ENCODE results near the gene BICRA.
"Not testable (repeated sequence)": the region's sequence is repeated elsewhere in the genome, so short reads cannot be mapped to it uniquely, and the experiment has no call there.

Gene BICRA

DNA sequence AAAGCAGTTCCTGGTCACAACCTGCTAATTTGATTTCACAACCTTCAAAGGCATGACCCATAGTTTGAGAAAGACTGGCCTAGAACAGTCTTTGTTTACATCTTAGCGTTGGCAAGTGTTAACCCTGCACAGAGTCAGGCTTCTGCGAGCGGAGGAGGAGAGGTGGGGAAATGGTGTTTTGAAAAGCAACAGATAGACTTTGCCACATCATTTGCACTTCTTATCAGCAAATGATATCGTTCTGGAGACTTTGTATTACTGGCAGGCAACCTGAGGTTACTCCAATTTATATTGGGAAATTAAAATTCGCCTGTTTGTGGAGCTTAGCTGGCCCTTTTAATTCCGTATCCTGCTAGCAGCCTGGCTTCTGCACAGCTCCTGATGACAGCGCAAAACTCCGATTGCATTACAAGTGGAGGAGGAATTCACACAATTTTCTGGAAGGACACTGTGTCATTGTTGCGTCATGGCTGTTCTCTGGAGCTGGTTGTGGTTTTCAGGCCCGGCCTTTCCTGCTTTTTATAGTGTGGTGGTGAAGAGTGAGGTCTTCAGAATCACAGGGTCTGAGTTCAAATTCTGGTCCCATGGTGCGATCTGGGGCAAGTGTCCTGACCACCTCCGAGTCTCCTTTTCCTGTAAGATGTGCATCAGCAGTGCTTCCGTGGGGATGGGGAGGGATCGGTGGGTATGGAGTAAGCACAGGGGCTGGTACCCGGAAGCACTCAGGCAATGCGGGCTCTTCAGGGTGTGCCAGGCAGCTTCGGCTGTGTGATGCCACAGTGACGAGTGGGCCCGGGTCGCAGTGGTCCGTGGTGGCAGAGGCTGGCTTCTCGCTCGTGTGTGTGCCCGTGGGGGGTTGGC is 55.2 kb downstream of the BICRA start:
- DNase-seq, result no peak

GRCh38 chr19:47668556-47668955 is 59.6 kb downstream of the BICRA start:
- DNase-seq, result not testable (repeated sequence)

DNA sequence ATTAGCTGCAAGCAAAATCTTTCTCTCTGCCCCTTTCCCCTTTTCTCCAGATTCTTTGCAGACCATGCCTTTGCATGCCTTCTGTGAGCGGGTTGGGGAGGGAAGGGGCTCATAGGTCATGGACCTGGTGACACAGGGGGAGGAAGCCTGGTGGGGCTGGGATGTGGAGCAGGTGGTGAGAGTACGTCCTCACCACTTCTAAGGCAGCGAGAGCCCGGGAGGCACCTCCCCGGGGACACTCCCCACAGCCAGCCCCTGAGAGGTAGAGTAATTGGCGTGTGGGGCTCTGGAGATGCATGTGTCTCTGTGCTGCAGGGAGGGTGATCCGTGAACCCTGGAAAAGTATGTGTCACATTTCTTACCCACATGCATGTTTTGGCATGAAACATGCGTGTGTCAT is 61.8 kb downstream of the BICRA start:
- DNase-seq, result no peak

DNA sequence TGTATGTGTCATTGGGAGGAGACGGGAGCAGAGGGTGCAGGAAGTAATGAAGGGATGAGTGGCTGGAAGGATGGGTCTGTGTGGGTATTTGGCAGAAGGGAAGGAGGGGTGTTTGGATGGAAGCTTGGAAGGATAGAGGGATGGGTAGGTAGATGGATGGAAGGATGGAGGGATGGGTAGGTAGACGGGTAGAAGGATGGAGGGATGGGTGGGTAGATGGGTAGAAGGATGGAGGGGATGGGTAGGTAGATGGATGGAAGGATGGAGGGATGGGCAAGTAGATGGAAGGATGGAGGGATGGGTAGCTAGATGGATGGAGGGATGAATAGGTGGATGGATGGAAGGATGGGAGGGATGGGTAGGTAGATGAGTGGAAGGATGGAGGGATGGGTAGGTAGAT is 62.6 kb downstream of the BICRA start:
- no peak for DNase-seq

DNA sequence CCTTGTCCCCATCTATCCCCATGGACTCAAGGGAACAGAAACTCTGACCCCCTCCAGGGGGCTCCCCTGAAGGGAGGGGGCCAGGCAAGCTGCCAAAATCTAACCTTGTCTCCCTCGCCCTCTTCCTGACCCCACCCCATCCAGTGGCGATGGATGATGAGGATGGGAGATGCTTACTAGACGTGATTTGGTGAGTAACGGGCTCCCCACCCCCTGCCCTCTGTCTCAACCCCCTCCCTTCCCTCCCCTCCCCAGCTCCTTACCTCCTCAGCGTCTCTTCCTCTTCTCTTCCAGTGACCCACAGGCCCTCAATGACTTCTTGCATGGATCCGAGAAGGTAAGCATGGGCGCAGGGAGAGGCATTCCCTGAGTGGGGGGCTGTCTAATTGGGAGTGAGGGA is 64.5 kb downstream of the BICRA start:
- no peak for DNase-seq

- no peak for DNase-seq
Observed at GRCh38 chr19:47674548-47674947, 65.6 kb downstream of the BICRA start.

- DNase-seq, result no peak
Observed at GRCh38 chr19:47675271-47675670, 66.3 kb downstream of the BICRA start.

- DNase-seq, result no peak
Observed at GRCh38 chr19:47675859-47676258, 66.9 kb downstream of the BICRA start.

GRCh38 chr19:47676811-47677210 is 67.9 kb downstream of the BICRA start:
- no peak for DNase-seq

GRCh38 chr19:47679251-47679900 is 70.4 kb downstream of the BICRA start:
- no peak for DNase-seq

- DNase-seq, result no peak
Observed at GRCh38 chr19:47679922-47680857, 71.3 kb downstream of the BICRA start.

DNA sequence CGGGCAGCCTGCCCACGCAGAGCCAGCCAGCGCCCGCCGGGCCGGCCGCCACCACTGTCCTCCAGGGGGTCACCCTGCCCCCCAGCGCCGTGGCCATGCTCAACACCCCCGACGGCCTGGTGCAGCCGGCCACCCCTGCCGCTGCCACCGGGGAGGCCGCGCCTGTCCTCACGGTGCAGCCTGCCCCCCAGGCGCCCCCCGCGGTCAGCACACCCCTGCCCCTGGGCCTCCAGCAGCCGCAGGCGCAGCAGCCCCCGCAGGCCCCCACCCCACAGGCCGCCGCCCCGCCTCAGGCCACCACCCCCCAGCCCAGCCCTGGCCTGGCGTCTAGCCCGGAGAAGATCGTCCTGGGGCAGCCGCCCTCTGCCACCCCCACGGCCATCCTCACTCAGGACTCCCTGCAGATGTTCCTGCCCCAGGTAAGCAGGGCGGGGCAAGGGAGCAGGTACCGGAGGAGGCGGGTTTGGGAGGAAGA is 72.0 kb downstream of the BICRA start:
- DNase-seq, result no peak

- DNase-seq, result no peak
Observed at GRCh38 chr19:47681388-47681787, 72.5 kb downstream of the BICRA start.

DNA sequence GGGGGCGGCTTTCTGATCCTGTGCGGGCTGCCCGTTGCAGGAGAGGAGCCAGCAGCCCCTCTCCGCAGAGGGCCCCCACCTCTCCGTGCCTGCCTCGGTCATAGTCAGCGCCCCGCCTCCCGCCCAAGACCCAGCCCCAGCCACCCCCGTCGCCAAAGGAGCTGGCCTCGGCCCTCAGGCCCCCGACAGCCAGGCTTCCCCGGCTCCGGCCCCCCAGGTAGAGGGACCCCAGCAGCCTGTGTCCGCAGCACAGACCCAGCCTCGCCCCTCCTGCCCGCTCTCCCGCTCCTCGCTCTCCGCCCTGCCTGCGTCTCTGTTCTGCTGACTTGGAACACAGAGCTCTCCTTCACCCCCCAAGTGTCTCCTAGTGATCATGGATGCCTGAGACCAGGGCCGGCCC is 73.0 kb downstream of the BICRA start:
- no peak for DNase-seq

GRCh38 chr19:47682939-47683338 is 74.0 kb downstream of the BICRA start:
- no peak for DNase-seq

GRCh38 chr19:47686679-47687450 is 77.9 kb downstream of the BICRA start:
- DNase-seq, result no peak

- no peak for DNase-seq
Observed at GRCh38 chr19:47687906-47688305, 79.0 kb downstream of the BICRA start.

DNA sequence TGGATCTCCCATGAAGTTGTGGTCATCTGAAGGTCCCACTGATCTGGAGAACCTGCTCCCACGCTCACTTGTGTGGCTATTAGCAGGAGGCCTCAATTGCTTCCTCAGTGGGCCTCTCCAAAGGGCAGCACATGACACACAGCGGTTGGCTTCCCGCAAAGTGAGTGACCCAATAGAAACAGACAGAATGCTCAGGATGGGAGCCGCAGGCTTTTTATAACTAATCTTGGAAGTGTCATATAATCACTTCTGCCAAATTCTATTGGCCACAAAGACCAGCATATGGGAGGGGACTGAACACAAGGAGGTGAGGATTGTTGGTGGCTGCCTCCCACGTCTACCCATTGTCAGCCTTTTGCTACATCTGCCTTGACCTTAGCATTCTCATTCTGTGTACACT is 82.2 kb downstream of the BICRA start:
- DNase-seq, result no peak

- DNase-seq, result no peak
Observed at GRCh38 chr19:47691782-47692181, 82.8 kb downstream of the BICRA start.

DNA sequence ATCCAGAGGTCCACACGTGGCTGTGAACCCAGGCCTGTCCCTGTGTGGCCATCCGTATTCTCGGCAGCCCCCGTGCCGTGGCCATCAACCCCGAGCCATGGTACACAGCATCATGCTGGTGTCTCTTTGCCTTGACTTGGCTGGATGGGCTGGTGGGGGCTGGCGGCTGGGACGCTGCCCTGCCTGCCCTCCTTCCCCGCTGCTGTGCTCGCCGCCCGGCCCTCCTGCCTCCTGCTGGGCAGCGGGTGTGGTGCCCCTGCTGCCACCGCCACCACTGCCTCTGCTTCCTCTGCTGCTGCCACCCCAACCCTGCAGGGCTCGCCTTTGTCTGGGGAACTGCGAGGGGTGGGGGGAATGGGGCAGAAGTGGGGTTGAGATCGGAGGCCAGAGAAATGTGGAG is 84.6 kb downstream of the BICRA start:
- no peak for DNase-seq

GRCh38 chr19:47693903-47694302 is 85.0 kb downstream of the BICRA start:
- no peak for DNase-seq
